A549 (cell line): Measurements from ENCODE around the gene ASPG.

Source experiments
- BHLHE40 ChIP-seq: IDR thresholded peaks from 2 replicates; pipeline ENCODE4 v1.6.1; 2012; ENCODE audit warnings: low read depth, low read length, inconsistent platforms
- CBX2 ChIP-seq: fragments of 200-600 bp; sonication (generic); IDR thresholded peaks from 2 replicates; pipeline ENCODE4 v1.6.1; 2016; ENCODE audit warnings: low read depth, mild to moderate bottlenecking, borderline replicate concordance
- CBX8 ChIP-seq: fragments of 200-600 bp; sonication (generic); IDR thresholded peaks from 2 replicates; pipeline ENCODE4 v1.6.1; 2016
- CTCF ChIP-seq: fragments of >200 bp; sonication (Bioruptor Twin); formaldehyde crosslinking; IDR thresholded peaks from 3 replicates; pipeline ENCODE4 v1.5.1; 2016
- EP300 ChIP-seq, 2 experiments: fragments of >200 bp; sonication (Bioruptor Twin); formaldehyde crosslinking; IDR thresholded peaks; 2 replicates in 1 of 2; 3 replicates in 1 of 2; pipeline ENCODE4 v1.6.1; 2016 to 2017
- ESRRA ChIP-seq: fragments of 150-350 bp; IDR thresholded peaks from 2 replicates; pipeline ENCODE4 v1.6.1; 2014; ENCODE audit warnings: mild to moderate bottlenecking, low read length, borderline replicate concordance
- FOSL2 ChIP-seq, 2 experiments: fragments of 450-650 bp in 1 of 2; fragments of >200 bp in 1 of 2; sonication (Bioruptor Twin) in 1 of 2; formaldehyde crosslinking; IDR thresholded peaks; 2 replicates each; pipeline versions ENCODE4 v1.5.0 to v1.6.1; 2016 to 2020; ENCODE audit warnings: mild to moderate bottlenecking in 1 of 2, moderate library complexity in 1 of 2
- MAX ChIP-seq: IDR thresholded peaks from 2 replicates; pipeline ENCODE4 v1.6.1; 2012
- POLR2A ChIP-seq: IDR thresholded peaks from 2 replicates; pipeline ENCODE4 v1.6.1; 2012; ENCODE audit warnings: mild to moderate bottlenecking, low read length
- REST ChIP-seq: fragments of 200-600 bp; sonication (generic); IDR thresholded peaks from 2 replicates; pipeline ENCODE4 v1.6.1; 2016; ENCODE audit warnings: antibody characterized with exemption, mild to moderate bottlenecking, moderate library complexity
- USF2 ChIP-seq: fragments of 450-650 bp; IDR thresholded peaks from 2 replicates; pipeline ENCODE4 v1.6.1; 2014; ENCODE audit warnings: antibody characterized with exemption
- ZFP36 ChIP-seq: fragments of 450-650 bp; IDR thresholded peaks from 2 replicates; pipeline ENCODE4 v1.6.1; 2014; ENCODE audit warnings: borderline replicate concordance; ENCODE audit not compliant: partially characterized antibody

GRCh38 chr14:104091061-104091926, 5.8 kb downstream of the ASPG start:
- TF ChIP-seq CBX2, result no peak
- TF ChIP-seq POLR2A, result no peak
- TF ChIP-seq MAX, result no peak
- no peak for TF ChIP-seq EP300 (IDR thresholded peaks at IDR 0.05)
- no peak for TF ChIP-seq BHLHE40
- no peak for TF ChIP-seq ESRRA
- TF ChIP-seq CTCF, result no peak
- no peak for TF ChIP-seq ZFP36
- no peak for TF ChIP-seq CBX8
- TF ChIP-seq USF2, result no peak
- no peak for TF ChIP-seq REST
- no peak for TF ChIP-seq FOSL2 (IDR thresholded peaks at IDR 0.05)
- no peak for TF ChIP-seq FOSL2 (CRISPR knock-in tag; IDR thresholded peaks at IDR 0.05)
